Common myeloid progenitor, CD34-positive (primary cell): ENCODE data around the gene DCDC2. TPM values are rescaled to one million over a fixed set of nuclear protein-coding genes. Genes with fewer than 3 reads are reported as not detected.
"Not testable (repeated sequence)": the region's sequence is repeated elsewhere in the genome, so short reads cannot be mapped to it uniquely, and the experiment has no call there.

Source experiments
- CTCF ChIA-PET: fragments of 350-600 bp; sonication (Branson Sonifier 250); formaldehyde crosslinking; loops from one replicate; lab custom pipeline; 2021; ENCODE audit warnings: antibody characterized with exemption; lab: Charles Lee
- POLR2A ChIA-PET: fragments of 350-600 bp; sonication (Branson Sonifier 250); formaldehyde crosslinking; loops from one replicate; lab custom pipeline; 2021; ENCODE audit warnings: antibody characterized with exemption; lab: Charles Lee
- DNase-seq, 3 donors: peaks; one replicate each; pipeline versions ENCODE4 v3.0.0 to v3.0.0-alpha.2; 2013
- H3K27ac ChIP-seq, 2 experiments: 1 replicate in 1 of 2; 2 replicates in 1 of 2; pipeline ENCODE4 v1.7.0; 2013; ENCODE audit warnings: inconsistent platforms in 2 of 2, low read length in 2 of 2, mild to moderate bottlenecking in 2 of 2, low read depth in 1 of 2, moderate library complexity in 1 of 2; ENCODE audit not compliant: severe bottlenecking in 2 of 2, insufficient read depth in 1 of 2, poor library complexity in 1 of 2
- H3K27me3 ChIP-seq, 5 experiments: replicated peaks in 2 of 5; 1 replicate in 3 of 5; 2 replicates in 2 of 5; pipeline versions ENCODE4 v1.6.1 to v1.7.0; 2013; ENCODE audit warnings: low read length in 4 of 5, mild to moderate bottlenecking in 2 of 5, moderate library complexity in 2 of 5, inconsistent platforms in 1 of 5; ENCODE audit not compliant: insufficient read depth in 5 of 5, control insufficient read depth in 4 of 5
- H3K36me3 ChIP-seq, 4 experiments: 1 replicate in 2 of 4; 2 replicates in 2 of 4; pipeline versions ENCODE4 v1.6.1 to v1.7.0; 2013; ENCODE audit warnings: low read length in 3 of 4, control low read depth in 1 of 4, mild to moderate bottlenecking in 1 of 4; ENCODE audit not compliant: control insufficient read depth in 4 of 4, insufficient read depth in 4 of 4
- H3K4me1 ChIP-seq, 4 experiments: 1 replicate in 3 of 4; 2 replicates in 1 of 4; pipeline versions ENCODE4 v1.6.1 to v1.7.1; 2013; ENCODE audit warnings: low read length in 3 of 4, mild to moderate bottlenecking in 3 of 4, control low read depth in 1 of 4, inconsistent platforms in 1 of 4, moderate library complexity in 1 of 4; ENCODE audit not compliant: control insufficient read depth in 4 of 4, insufficient read depth in 4 of 4; ENCODE audit errors: control extremely low read depth in 1 of 4
- H3K4me3 ChIP-seq, 7 experiments: 1 replicate in 4 of 7; 2 replicates in 3 of 7; pipeline versions ENCODE4 v1.5.1 to v1.7.0; 2013; ENCODE audit warnings: mild to moderate bottlenecking in 7 of 7, low read length in 6 of 7, moderate library complexity in 6 of 7, inconsistent platforms in 2 of 7, low read depth in 2 of 7, control low read depth in 1 of 7; ENCODE audit not compliant: insufficient read depth in 4 of 7, control insufficient read depth in 1 of 7; ENCODE audit errors: extremely low read depth in 1 of 7
- H3K9me3 ChIP-seq, 5 experiments: 1 replicate in 4 of 5; 2 replicates in 1 of 5; pipeline versions ENCODE4 v1.6.1 to v1.7.1; 2013; ENCODE audit warnings: low read length in 4 of 5, mild to moderate bottlenecking in 2 of 5, inconsistent platforms in 1 of 5, low read depth in 1 of 5, moderate library complexity in 1 of 5; ENCODE audit not compliant: control insufficient read depth in 4 of 5, insufficient read depth in 2 of 5; ENCODE audit errors: control extremely low read depth in 1 of 5
- WGBS: methylation state at CpG from one replicate; pipeline ENCODE4 v1.1.5; 2013; ENCODE audit not compliant: insufficient coverage; 5-methylcytosine and 5-hydroxymethylcytosine counted together
- polyA plus RNA-seq: library from polyadenylated mRNA; unstranded; fragments of 120-200 nt; gene quantifications from one replicate; pipeline ENCODE4 v1.2.1, GENCODE V29; 2013

DCDC2 gene
- 0.28 TPM for polyA plus RNA-seq

GRCh38 chr6:24357336-24358218, at the start of gene DCDC2:
Gene DCDC2, minus strand, starts transcription at chr6:24358059. Its CDS starts 309 bp downstream, at chr6:24357750.
- Histone ChIP-seq H3K27me3 (peaks cover 7 to 20% (median 13%) of the 10 kb centered on the region in 5 experiments), H3K27ac (no peak within 1 kb of the TSS), H3K9me3 (no peaks in the 10 kb centered on the region), H3K4me1 (peaks cover 3 to 21% (median 15%) of the 10 kb centered on the region in 4 experiments), H3K36me3 (no peaks in the 10 kb centered on the region), H3K4me3 (peak within 1 kb of the TSS; percentile 5 to 75 (median 55))
- DNase-seq, result peak; percentile 20 to 77 (median 63)
- CTCF ChIA-PET, result interaction anchor here (0.9 to 1.0 kb wide), 2 partner anchors 31 to 75 kb away, joined by 4 to 5 read pairs; no protein-coding TSS in a partner anchor
- 10% methylated on average over 57 of the region's 61 CpGs for WGBS
- POLR2A ChIA-PET, result no interaction called here

GRCh38 chr6:24405262-24405661, 47.4 kb upstream of the DCDC2 start:
- no peak for DNase-seq
- peaks cover 14 to 30% (median 23%) of the 10 kb centered on the region in 4 experiments for H3K36me3 ChIP-seq
- no peaks in the 10 kb centered on the region for H3K27me3 ChIP-seq
- 91% methylated on average over 4 of the region's 5 CpGs for WGBS
- H3K9me3 ChIP-seq, result no peaks in the 10 kb centered on the region
- no peak overlapping the region for H3K4me3 ChIP-seq
- no peak overlapping the region for H3K27ac ChIP-seq
- ChIA-PET CTCF (interaction anchor here (1.1 kb wide), 1 partner anchor 122 kb away, joined by 3 read pairs; no protein-coding TSS in a partner anchor), POLR2A (no interaction called here)
- peaks cover 4 to 18% (median 12%) of the 10 kb centered on the region in 4 experiments for H3K4me1 ChIP-seq

- peaks cover 4 to 22% (median 12%) of the 10 kb centered on the region in 4 experiments for H3K4me1 ChIP-seq
- no peaks in the 10 kb centered on the region for H3K27me3 ChIP-seq
- CTCF ChIA-PET, result interaction anchor here (1.8 kb wide), 1 partner anchor 120 kb away, joined by 4 read pairs; no protein-coding TSS in a partner anchor
- no peaks in the 10 kb centered on the region for H3K9me3 ChIP-seq
- peak overlapping the region; percentile 28 to 75 for H3K27ac ChIP-seq
- WGBS, result 1% methylated on average over 11 of the region's 12 CpGs
- no peak for DNase-seq
- peaks cover 8 to 21% (median 15%) of the 10 kb centered on the region in 4 experiments for H3K36me3 ChIP-seq
- peak overlapping the region; percentile 71 to 98 (median 86) for H3K4me3 ChIP-seq
- POLR2A ChIA-PET, result no interaction called here
Observed at GRCh38 chr6:24403501-24403824, 45.6 kb upstream of the DCDC2 start.

GRCh38 chr6:24402697-24403500, 45.0 kb upstream of the DCDC2 start, which contains the start of gene MRS2:
Gene MRS2, plus strand, starts transcription at chr6:24402936. Its CDS starts 111 bp downstream, at chr6:24403047.
- 0% methylated on average over 58 of the region's 63 CpGs for WGBS
- DNase-seq, result peak; percentile 66 to 77 (median 74)
- Histone ChIP-seq H3K27ac (peak within 1 kb of the TSS; percentile 28 to 75), H3K4me3 (peak within 1 kb of the TSS; percentile 71 to 98 (median 86)), H3K9me3 (no peaks in the 10 kb centered on the region), H3K36me3 (peaks cover 7 to 16% (median 11%) of the 10 kb centered on the region in 4 experiments), H3K27me3 (no peaks in the 10 kb centered on the region), H3K4me1 (peaks cover 4 to 22% (median 12%) of the 10 kb centered on the region in 4 experiments)
- ChIA-PET POLR2A (no interaction called here), CTCF (interaction anchor here (1.1 to 1.8 kb wide), 2 partner anchors 35 to 120 kb away, joined by 3 to 4 read pairs; no protein-coding TSS in a partner anchor)

- ChIA-PET CTCF (no interaction called here), POLR2A (no interaction called here)
- Histone ChIP-seq H3K9me3 (peaks cover 0 to 8% (median 3%) of the 10 kb centered on the region in 5 experiments), H3K36me3 (peaks cover 0 to 12% (median 5%) of the 10 kb centered on the region in 4 experiments), H3K27ac (no peak overlapping the region), H3K4me3 (no peak overlapping the region), H3K27me3 (no peaks in the 10 kb centered on the region), H3K4me1 (peaks cover 4 to 22% (median 12%) of the 10 kb centered on the region in 4 experiments)
- DNase-seq, result no peak
- 93% methylated on average over 3 of the region's 4 CpGs for WGBS
Observed at GRCh38 chr6:24401458-24401857, 43.6 kb upstream of the DCDC2 start.

GRCh38 chr6:24400045-24401039, 42.5 kb upstream of the DCDC2 start:
- Histone ChIP-seq H3K4me1 (peaks cover 4 to 22% (median 12%) of the 10 kb centered on the region in 4 experiments), H3K4me3 (peak overlapping the region in 2 of 7 experiments; percentile 19 to 20), H3K9me3 (peaks cover 0 to 11% (median 6%) of the 10 kb centered on the region in 5 experiments)
- DNase-seq, result peak in 1 of 3 donors; percentile 29
- POLR2A ChIA-PET, H3K27ac ChIP-seq, H3K36me3 ChIP-seq, H3K27me3 ChIP-seq, CTCF ChIA-PET: not testable (repeated sequence)
- 29% methylated on average over 10 of the region's 17 CpGs for WGBS
